Osteocyte (in vitro differentiated cells): ENCODE data around the gene TMEM86B. TPM values are rescaled to one million over a fixed set of nuclear protein-coding genes. Genes with fewer than 3 reads are reported as not detected.
A peak's percentile ranks its signal among the peaks of the same experiment; 100 is the strongest.

Experiments
- DNase-seq: peaks from one replicate; pipeline ENCODE4 v3.0.0; 2021; ENCODE audit warnings: mixed read lengths; ENCODE audit not compliant: unreplicated experiment; ENCODE audit errors: extremely low spot score
- H3K27ac Mint-ChIP-seq: one replicate; pipeline ENCODE4 v1.8.0; 2021; ENCODE audit warnings: mild to moderate bottlenecking, mixed read lengths; ENCODE audit not compliant: unreplicated experiment
- H3K27me3 Mint-ChIP-seq: one replicate; pipeline ENCODE4 v1.8.0; 2021; ENCODE audit warnings: mixed read lengths; ENCODE audit not compliant: unreplicated experiment
- H3K36me3 Mint-ChIP-seq: one replicate; pipeline ENCODE4 v1.8.0; 2021; ENCODE audit warnings: mixed read lengths; ENCODE audit not compliant: unreplicated experiment
- H3K4me1 Mint-ChIP-seq: one replicate; pipeline ENCODE4 v1.8.0; 2021; ENCODE audit warnings: mixed read lengths; ENCODE audit not compliant: unreplicated experiment
- H3K4me3 Mint-ChIP-seq: one replicate; pipeline ENCODE4 v1.8.0; 2021; ENCODE audit warnings: mild to moderate bottlenecking, moderate library complexity, mixed read lengths; ENCODE audit not compliant: unreplicated experiment
- H3K9me3 Mint-ChIP-seq: one replicate; pipeline ENCODE4 v1.8.0; 2021; ENCODE audit warnings: mixed read lengths; ENCODE audit not compliant: unreplicated experiment
- microRNA-seq: library from miRNA; unstranded; fragments of <30 nt; microRNA quantifications from one replicate; pipeline ENCODE4 v1.1.0, GENCODE V29; 2020; ENCODE audit not compliant: unreplicated experiment
- total RNA-seq: library from RNA; stranded (reverse); gene quantifications from 2 replicates; pipeline ENCODE4 v1.2.1, GENCODE V29; 2021
- TF ChIP-seq, protein P1 (sequence below): fragments of 200-600 bp; sonication (generic); IDR thresholded peaks from 2 replicates; pipeline ENCODE4 v1.5.0; 2021; ENCODE audit warnings: antibody characterized with exemption, mild to moderate bottlenecking, moderate library complexity

The TMEM86B gene
- total RNA-seq, 1 donor from 2014 or later: 3.2 TPM

DNA sequence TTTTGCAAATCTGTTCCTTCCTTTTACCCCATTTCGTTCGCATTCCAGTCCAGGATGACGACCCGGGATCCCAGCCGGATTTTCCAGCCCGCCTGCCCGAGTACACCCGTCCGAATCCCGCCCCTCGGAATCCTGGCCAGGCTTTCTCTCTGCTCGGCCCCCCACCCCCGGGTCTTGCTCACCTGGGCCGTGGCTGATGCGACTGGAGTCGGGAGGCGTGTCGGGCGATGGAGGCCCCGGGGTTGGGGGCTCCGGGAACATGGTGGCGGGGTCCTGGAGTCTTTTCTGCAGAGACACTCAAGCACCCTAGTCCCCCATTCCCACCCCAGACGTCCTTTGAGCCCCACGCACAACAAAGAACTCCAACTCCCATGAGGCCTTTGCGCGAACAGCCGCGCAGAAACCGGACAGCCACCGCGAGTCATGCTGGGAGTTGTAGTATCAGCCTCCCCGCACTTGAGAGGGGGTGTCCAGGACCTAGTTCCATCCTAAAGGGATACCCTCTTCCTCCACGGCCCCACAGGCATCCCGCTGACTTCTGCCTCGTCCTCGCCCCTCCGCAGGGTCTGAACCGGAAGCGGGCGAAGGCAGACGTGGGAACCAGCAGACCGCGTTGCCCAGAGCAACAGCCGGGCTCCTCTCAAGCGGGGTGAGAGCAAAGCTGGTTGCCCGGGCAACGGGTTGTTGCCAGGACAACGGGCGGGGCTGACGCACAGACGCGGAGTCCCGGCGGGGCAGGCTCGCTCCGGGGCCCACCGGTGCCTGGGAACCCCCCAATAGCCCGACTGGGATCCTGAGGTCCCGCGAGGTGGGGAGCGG, 49.6 kb downstream of the TMEM86B start:
- peak; percentile 93 for DNase-seq
- TF ChIP-seq, protein P1, sequence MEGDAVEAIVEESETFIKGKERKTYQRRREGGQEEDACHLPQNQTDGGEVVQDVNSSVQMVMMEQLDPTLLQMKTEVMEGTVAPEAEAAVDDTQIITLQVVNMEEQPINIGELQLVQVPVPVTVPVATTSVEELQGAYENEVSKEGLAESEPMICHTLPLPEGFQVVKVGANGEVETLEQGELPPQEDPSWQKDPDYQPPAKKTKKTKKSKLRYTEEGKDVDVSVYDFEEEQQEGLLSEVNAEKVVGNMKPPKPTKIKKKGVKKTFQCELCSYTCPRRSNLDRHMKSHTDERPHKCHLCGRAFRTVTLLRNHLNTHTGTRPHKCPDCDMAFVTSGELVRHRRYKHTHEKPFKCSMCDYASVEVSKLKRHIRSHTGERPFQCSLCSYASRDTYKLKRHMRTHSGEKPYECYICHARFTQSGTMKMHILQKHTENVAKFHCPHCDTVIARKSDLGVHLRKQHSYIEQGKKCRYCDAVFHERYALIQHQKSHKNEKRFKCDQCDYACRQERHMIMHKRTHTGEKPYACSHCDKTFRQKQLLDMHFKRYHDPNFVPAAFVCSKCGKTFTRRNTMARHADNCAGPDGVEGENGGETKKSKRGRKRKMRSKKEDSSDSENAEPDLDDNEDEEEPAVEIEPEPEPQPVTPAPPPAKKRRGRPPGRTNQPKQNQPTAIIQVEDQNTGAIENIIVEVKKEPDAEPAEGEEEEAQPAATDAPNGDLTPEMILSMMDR: no peak
- H3K27me3 Mint-ChIP-seq: peaks cover 29% of the 10 kb centered on the region
- H3K9me3 Mint-ChIP-seq: no peaks in the 10 kb centered on the region
- peak overlapping the region; percentile 66 for H3K27ac Mint-ChIP-seq
- H3K36me3 Mint-ChIP-seq: no peaks in the 10 kb centered on the region
- H3K4me1 Mint-ChIP-seq: peaks cover 14% of the 10 kb centered on the region
- peak overlapping the region; percentile 72 for H3K4me3 Mint-ChIP-seq

Small RNA genes within 50 kb of the gene (microRNA-seq; reads per million reads assigned to microRNA genes)
- gene MIR6802: not detected
- not detected for gene MIR6803
- not detected for gene MIR6804

Other genes starting within 250 kb of the TMEM86B start
- gene GP6, start 190.5 kb downstream of the TMEM86B start, total RNA-seq: 0.32 TPM in 1 of 2 replicates, not detected in the other
- 13.0 and 15.1 TPM in 2 replicates for gene RDH13, start 165.6 kb downstream of the TMEM86B start, total RNA-seq
- 4.5 and 7.0 TPM in 2 replicates for gene EPS8L1, start 152.9 kb downstream of the TMEM86B start, total RNA-seq
- gene PPP1R12C, start 111.1 kb downstream of the TMEM86B start, total RNA-seq: 123 and 135 TPM in 2 replicates
- not detected in 2 replicates for gene TNNT1, start 79.6 kb downstream of the TMEM86B start, total RNA-seq
- gene TNNI3, start 71.0 kb downstream of the TMEM86B start, total RNA-seq: 0.57 TPM in 1 of 2 replicates, not detected in the other
- 1.5 and 2.1 TPM in 2 replicates for gene DNAAF3, start 62.1 kb downstream of the TMEM86B start, total RNA-seq
- gene SYT5, start 48.5 kb downstream of the TMEM86B start, total RNA-seq: not detected in 2 replicates
- gene PTPRH, start 19.3 kb downstream of the TMEM86B start, total RNA-seq: 0.31 TPM in 1 of 2 replicates, not detected in the other
- gene PPP6R1, start 30.3 kb upstream of the TMEM86B start, total RNA-seq: 63.0 and 67.1 TPM in 2 replicates
- gene HSPBP1, start 51.3 kb upstream of the TMEM86B start, total RNA-seq: 29.8 and 33.2 TPM in 2 replicates
- gene BRSK1, start 55.2 kb upstream of the TMEM86B start, total RNA-seq: 18.0 and 23.9 TPM in 2 replicates
- not detected in 2 replicates for gene TMEM150B, start 96.6 kb upstream of the TMEM86B start, total RNA-seq
- 12.4 and 18.6 TPM in 2 replicates for gene KMT5C, start 111.1 kb upstream of the TMEM86B start, total RNA-seq
- gene COX6B2, start 126.0 kb upstream of the TMEM86B start, total RNA-seq: not detected in 2 replicates
- not detected in 2 replicates for gene GARIN5B, start 134.5 kb upstream of the TMEM86B start, total RNA-seq
- gene IL11, start 141.7 kb upstream of the TMEM86B start, total RNA-seq: 0.91 and 1.0 TPM in 2 replicates
- gene TMEM190, start 148.1 kb upstream of the TMEM86B start, total RNA-seq: not detected in 2 replicates
- gene TMEM238, start 155.5 kb upstream of the TMEM86B start, total RNA-seq: 0.70 and 1.1 TPM in 2 replicates
- 1,845 and 2,000 TPM in 2 replicates for gene RPL28, start 157.2 kb upstream of the TMEM86B start, total RNA-seq
- gene UBE2S, start 179.0 kb upstream of the TMEM86B start, total RNA-seq: 70.7 and 71.1 TPM in 2 replicates
- not detected in 2 replicates for gene SHISA7, start 214.5 kb upstream of the TMEM86B start, total RNA-seq
- 37.0 and 39.8 TPM in 2 replicates for gene ISOC2, start 232.9 kb upstream of the TMEM86B start, total RNA-seq
- not detected in 2 replicates for gene C19orf85, start 236.0 kb upstream of the TMEM86B start, total RNA-seq
- 10.4 and 11.6 TPM in 2 replicates for gene ZNF628, start 247.9 kb upstream of the TMEM86B start, total RNA-seq